ENCODE measurements around the gene TOPBP1.
"Not testable (repeated sequence)": the region's sequence is repeated elsewhere in the genome, so short reads cannot be mapped to it uniquely, and the experiment has no call there.

Gene TOPBP1

GRCh38 chr3:133674290-133674919 is 12.7 kb upstream of the TOPBP1 start:
- no peak for DNase-seq (ENCODE audit: low spot score)

- DNase-seq (ENCODE audit: low spot score) = no peak
Observed at GRCh38 chr3:133673746-133674145, 12.0 kb upstream of the TOPBP1 start.

DNA sequence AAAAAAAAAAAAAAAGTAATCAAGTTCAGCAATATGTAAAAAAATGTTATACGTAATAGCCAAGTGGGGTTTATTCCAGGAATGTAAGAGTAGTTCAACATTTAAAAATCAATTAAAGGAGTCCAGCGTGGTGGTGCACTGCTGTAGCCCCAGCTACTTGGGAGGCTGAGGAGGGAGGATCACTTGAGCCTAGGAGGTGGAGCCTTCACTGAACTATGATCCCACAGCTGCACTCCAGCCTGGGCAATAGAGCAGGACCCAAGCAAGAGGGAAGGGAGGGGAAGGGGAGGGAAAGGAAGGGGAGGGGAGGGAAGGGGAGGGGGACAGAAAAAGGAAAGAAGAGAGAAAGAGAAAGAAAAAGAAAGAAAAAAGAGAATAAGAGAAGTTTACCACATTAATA is 10.7 kb upstream of the TOPBP1 start:
- DNase-seq (ENCODE audit: low spot score) = no peak

GRCh38 chr3:133670525-133670995 is 8.8 kb upstream of the TOPBP1 start:
- no peak for DNase-seq (ENCODE audit: low spot score)

GRCh38 chr3:133669949-133670524 is 8.3 kb upstream of the TOPBP1 start:
- no peak for DNase-seq (ENCODE audit: low spot score)

GRCh38 chr3:133667118-133667517 is 5.4 kb upstream of the TOPBP1 start:
- DNase-seq (ENCODE audit: low spot score) = no peak

- not testable (repeated sequence) for DNase-seq (ENCODE audit: low spot score)
Observed at GRCh38 chr3:133665188-133665587, 3.4 kb upstream of the TOPBP1 start.

- DNase-seq (ENCODE audit: low spot score) = peak; percentile 74
Observed at GRCh38 chr3:133663569-133664313, 2.0 kb upstream of the TOPBP1 start.

- peak; percentile 40 for DNase-seq (ENCODE audit: low spot score)
Observed at GRCh38 chr3:133662278-133662651, 524 bp upstream of the TOPBP1 start.

DNA sequence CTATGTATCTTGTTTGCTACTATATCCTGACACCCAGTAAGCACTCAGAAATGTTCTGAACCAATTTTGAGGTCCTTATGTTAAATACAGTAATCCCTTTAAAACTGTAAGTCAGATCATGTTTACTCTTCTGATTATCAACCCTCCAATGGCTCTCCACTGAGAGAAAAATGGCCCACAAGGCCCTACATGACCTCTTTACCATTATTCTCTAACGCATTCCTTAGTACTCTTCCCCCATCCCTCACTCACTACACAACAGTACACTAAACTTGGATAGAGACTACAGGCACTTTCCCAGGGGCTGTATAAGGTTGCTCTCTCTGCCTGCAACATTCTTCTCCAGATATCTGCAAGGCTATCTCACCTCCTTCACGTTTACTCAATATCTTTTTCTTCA is 1.9 kb downstream of the TOPBP1 start:
- no peak for DNase-seq (ENCODE audit: low spot score)

DNA sequence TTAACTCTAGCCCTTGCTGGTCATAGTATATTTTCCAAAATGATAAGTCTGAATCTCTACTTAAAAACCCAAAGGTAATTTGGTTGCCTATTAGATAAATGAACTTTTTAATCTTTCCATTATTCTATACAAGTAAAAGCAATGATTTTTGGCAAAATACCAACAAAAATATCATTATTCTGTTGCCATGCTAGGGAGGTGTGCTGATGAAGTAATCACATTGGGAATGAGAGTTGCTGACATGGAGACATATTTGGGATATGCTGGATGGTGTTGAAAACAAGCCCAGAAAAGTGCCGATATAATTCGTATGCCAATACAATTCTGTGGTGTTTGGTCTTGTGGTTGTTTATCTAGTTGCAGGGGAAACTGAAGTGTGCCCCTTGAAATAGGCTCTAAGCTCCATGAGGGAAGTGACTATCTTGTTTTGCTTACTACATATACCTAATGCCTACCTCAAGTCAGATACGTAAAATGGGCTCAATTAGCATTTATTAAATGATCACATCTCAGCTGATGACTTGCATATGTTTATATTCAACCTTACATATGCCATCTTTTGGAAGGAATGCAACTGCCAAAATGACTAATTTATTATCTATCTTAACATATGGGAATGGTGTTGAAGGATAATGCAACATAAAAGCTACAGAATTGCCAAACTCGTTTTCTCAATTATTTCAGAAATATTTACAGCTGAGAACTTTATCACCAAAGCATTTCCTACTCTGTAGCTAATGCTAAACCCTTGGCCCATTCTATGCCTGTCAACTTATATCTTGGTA is 5.8 kb downstream of the TOPBP1 start:
- DNase-seq (ENCODE audit: low spot score) = no peak

GRCh38 chr3:133649486-133650068 is 12.2 kb downstream of the TOPBP1 start:
- no peak for DNase-seq (ENCODE audit: low spot score)

DNA sequence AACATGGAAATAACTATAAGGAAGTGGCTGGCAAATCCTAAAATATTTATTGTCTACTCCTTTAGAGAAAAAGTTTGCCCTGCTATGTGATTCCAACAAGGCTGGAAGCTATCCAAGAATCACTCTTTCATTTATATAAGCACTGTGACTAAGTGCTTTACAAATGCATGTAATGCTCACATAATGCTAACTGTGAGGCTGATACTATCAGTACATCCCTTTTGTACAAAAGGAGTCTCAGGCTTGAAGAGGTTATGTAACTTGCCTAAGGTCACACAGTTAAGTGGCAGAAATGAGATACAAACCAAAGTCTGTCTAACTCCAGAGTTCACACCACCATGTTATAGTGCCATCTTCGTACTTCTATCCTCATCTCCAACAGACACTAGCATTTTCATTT is 17.0 kb downstream of the TOPBP1 start:
- DNase-seq (ENCODE audit: low spot score) = no peak

DNA sequence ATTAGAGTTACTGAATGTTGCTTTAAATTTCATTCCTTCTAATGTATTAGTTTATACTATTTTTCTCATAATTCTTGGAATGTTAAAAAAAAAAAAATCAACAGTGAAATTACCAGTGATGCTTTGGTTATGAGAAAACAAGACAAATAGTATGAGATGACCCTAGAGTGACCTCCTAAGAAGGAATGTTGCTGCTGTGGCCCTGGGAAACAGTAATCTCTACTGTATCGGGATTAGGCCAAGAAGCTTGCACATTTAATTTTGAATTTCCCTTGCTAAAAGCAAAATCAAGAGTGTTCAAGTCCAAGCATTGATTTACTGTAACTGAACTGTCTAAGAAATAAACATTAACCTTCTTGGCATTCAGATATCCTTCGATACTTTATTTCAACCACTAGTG is 18.1 kb downstream of the TOPBP1 start:
- no peak for DNase-seq (ENCODE audit: low spot score)

- DNase-seq (ENCODE audit: low spot score) = no peak
Observed at GRCh38 chr3:133641254-133641653, 20.5 kb downstream of the TOPBP1 start.

DNA sequence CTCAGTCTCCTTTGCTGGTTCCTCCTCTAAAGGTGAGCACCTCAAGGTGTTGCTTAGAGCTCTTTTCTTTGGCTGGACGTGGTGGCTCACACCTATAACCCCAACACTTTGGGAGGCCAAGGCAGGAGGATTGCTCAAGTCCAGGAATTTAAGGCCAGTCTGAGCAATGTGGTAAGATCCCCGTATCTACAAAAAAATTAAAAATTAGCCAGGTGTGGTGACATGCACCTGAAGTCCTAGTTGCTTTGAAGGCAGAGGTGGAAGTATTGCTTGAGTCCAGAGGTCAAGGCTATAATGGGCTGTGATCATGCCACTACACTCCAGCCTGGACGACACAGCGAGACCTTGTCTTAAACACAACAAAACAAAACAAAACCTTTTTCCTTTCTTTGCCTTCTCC is 28.3 kb downstream of the TOPBP1 start:
- no peak for DNase-seq (ENCODE audit: low spot score)

DNA sequence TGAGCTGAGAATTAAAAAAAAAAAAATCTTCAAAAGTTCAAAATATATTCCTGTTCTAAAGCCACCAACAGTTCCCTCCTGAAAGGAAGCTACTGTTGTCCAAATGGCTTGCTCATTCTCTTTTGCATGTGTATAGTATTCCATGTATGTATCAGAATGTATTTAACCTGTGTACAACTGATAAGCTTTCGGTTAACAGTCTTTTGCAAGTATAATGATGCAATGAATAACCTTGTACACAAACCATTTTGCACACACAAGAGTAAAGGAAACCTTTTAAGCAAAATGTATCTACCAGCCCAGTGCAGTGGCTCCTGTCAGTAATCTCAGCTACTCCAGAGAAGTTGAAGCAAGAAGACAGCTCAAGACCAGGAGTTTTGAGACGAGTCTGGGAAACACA is 32.6 kb downstream of the TOPBP1 start:
- DNase-seq (ENCODE audit: low spot score) = no peak

DNA sequence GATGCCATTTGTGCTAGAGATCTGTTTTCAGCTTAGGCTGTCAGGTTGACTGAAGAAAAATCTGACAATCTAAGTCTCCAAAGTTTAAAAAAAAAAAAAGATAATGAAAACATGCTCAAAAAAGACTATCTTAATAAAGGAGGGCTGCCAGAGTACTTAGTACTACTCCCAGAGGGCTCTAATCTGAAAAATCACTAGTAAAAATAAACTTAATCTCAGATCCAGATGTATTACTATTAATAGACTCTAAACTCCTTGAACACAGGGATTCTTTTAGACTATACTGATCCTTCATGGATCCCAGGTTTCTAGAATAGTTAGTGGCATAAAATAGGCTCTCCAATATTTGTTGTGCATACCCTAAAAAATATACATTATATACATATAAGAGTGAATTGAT is 34.0 kb downstream of the TOPBP1 start:
- DNase-seq (ENCODE audit: low spot score) = no peak

DNA sequence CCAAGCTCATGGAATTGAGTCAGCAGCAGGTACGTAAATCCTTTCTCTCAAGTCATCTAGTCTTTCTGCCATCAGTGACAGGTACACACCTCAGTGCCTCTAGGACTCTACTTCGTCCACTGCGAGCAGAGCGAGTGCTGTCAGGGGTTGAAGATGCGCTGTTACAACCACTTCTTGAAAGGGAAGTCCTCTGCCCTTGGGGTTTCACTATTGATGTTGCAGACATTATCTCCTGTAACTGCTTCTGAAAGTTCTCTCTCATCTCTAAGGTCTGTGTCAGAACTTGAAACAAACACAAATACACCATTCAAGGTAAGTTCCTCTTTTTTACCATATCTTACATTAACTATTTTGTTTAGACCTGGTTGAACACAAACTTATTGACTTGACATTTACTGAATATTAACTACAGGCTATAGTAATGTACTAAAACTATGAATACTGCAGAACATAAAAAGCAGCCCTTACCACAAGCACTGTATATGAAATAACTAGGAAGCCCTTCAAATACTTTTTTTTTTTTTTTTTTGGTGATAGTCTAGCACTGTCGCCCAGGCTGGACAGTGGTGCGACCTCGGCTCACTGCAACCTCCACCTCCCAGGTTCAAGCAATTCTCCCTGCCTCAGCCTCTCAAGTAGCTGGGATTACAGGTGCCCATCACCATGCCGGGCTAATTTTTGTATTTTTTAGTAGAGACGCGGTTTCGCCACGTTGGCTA is 41.5 kb downstream of the TOPBP1 start:
- no peak for DNase-seq (ENCODE audit: low spot score)

DNA sequence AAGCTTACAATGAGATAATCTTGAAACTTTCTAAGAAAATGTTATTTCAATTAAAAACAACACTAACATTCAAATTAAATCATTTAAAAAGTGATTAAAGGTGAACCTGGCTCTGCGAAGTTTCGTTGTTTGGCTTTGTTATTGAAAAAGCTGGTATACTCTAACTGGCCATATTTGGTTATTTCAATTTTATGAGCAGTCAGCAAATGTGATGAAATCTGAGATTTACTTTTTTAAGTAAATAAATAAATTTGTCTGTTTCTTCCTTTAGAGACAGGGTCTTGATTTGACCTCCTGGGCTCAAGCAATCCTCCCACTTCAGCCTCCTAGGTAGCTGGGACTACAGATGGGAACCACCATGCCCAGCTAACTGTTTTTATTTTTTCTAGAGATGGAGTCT is 50.2 kb downstream of the TOPBP1 start:
- no peak for DNase-seq (ENCODE audit: low spot score)

DNA sequence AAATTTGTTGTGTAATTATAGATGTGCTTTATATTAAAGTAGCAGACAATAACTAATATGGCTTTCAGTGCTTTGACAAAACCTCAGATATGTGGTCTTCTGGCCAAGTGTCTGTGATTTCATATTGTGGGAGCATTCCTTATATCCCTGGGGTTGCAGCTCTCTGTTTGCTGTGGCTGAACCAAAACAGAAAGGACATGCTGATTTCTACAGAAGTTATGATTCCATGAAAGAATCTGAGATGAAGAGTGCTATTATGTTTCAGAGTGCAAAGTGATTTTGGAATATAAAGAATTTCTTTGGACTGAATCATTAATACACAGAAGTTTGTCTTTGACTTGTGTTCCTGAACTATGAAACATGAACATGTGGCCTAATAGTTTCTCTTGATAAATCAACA is 51.7 kb downstream of the TOPBP1 start:
- no peak for DNase-seq (ENCODE audit: low spot score)

DNA sequence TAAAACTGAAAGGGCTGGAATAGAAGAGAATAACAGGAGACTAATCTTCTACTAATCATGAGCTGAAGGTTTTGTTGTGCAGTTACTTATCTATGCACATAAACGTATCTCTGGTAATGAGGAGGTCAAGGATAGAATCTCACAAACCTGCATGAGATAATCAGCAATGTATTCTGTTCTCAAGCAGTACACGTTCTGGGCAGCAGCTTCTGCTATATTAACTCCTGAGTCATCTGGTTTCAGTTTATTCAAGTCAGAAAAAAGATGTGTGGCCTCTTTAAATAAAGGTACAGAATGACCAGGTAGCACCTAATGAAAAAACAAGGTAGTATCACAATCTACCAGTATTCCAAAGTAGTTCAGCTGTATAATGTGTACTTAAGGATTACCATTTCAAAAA is 53.4 kb downstream of the TOPBP1 start:
- DNase-seq (ENCODE audit: low spot score) = no peak
